GM12878 (cell line): ENCODE measurements around the gene MEGF11.

Experiments used
- MXI1 ChIP-seq: fragments of 150-350 bp; IDR thresholded peaks from 2 replicates; pipeline ENCODE4 v1.6.1; 2011; ENCODE audit warnings: low read depth, mild to moderate bottlenecking, inconsistent platforms, low read length, improper control_type of control experiment
- POLR2A ChIP-seq: IDR thresholded peaks from 2 replicates; pipeline ENCODE4 v1.6.1; 2011; ENCODE audit warnings: low read depth, mild to moderate bottlenecking, low read length
- TCF3 ChIP-seq: IDR thresholded peaks from 2 replicates; pipeline ENCODE4 v1.6.1; 2012; ENCODE audit warnings: low read depth, mild to moderate bottlenecking, low read length, borderline replicate concordance; ENCODE audit not compliant: insufficient read depth
- TF ChIP-seq, protein P1 (sequence below), 3 experiments: IDR thresholded peaks in 2 of 3; conservative IDR thresholded peaks in 1 of 3; 2 replicates each; pipeline ENCODE4 v1.5.1; 2011; ENCODE audit warnings: low read depth in 3 of 3, low read length in 3 of 3, mild to moderate bottlenecking in 3 of 3, control low read depth in 2 of 3, moderate library complexity in 2 of 3, inconsistent platforms in 1 of 3, mixed read lengths in 1 of 3; ENCODE audit not compliant: control insufficient read depth in 2 of 3, insufficient read depth in 1 of 3; ENCODE audit errors: extremely low read depth in 1 of 3

DNA sequence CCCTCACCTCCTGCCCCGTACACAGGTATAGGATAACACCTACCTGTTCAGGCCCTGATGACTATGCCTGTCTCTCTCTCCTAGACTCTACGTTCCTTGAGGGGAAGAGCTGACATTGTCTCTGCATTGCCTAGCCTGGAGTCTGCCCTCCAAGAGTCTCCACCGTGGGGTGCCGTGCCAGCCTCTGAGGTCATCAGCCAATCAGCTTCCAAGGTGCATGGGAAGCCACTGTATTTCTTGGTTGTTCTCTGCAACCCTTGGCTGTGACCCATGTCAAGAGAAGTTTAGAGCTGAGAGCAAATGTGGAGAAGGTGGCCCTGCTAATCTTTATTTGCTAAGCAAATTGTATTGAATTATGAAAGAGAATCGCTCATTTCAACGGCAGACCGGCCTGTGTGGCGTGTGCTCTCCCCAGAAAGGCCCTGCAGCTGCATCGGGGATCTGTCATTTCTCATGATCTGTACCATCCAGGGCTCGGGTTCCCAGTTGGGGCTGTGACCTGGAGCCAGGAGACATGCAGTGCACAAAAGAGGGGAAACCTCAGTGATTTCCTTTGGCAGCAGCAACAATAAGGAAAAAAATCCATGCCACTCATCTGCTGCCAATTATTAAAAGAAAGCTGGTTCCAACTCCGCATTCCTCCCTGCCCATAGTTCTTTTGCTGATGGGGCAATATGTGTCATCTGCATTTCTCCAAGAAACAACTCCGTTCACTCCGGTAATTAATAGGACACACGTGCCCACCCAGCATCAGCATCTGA is 182.2 kb downstream of the MEGF11 start:
- TF ChIP-seq TCF3 (no peak), MXI1 (no peak), POLR2A (no peak)
- TF ChIP-seq, protein P1, sequence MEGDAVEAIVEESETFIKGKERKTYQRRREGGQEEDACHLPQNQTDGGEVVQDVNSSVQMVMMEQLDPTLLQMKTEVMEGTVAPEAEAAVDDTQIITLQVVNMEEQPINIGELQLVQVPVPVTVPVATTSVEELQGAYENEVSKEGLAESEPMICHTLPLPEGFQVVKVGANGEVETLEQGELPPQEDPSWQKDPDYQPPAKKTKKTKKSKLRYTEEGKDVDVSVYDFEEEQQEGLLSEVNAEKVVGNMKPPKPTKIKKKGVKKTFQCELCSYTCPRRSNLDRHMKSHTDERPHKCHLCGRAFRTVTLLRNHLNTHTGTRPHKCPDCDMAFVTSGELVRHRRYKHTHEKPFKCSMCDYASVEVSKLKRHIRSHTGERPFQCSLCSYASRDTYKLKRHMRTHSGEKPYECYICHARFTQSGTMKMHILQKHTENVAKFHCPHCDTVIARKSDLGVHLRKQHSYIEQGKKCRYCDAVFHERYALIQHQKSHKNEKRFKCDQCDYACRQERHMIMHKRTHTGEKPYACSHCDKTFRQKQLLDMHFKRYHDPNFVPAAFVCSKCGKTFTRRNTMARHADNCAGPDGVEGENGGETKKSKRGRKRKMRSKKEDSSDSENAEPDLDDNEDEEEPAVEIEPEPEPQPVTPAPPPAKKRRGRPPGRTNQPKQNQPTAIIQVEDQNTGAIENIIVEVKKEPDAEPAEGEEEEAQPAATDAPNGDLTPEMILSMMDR (IDR thresholded peaks at IDR 0.05 in 2 of 3, conservative IDR thresholded peaks at IDR 0.05 in 1 of 3; ENCODE audit: control insufficient read depth in 2 of 3, extremely low read depth in 1 of 3, insufficient read depth in 1 of 3, low read depth in 3 of 3, low read length in 3 of 3) = no peak
